NCI-H146 treated with DMSO at 0.1 percent for 48 hours (cell line): ENCODE data around the gene GAREM2.

Source experiments
- DNase-seq: peaks from one replicate; lab custom pipeline; 2025; ENCODE audit not compliant: unreplicated experiment; lab: John Stamatoyannopoulos, UW

The GAREM2 gene

GRCh38 chr2:26185954-26186770, 13.3 kb downstream of the GAREM2 start:
- DNase-seq = no peak

GRCh38 chr2:26187114-26187513, 14.2 kb downstream of the GAREM2 start:
- no peak for DNase-seq

GRCh38 chr2:26187537-26188104, 14.7 kb downstream of the GAREM2 start:
- no peak for DNase-seq

GRCh38 chr2:26189123-26189522, 16.2 kb downstream of the GAREM2 start:
- DNase-seq = no peak

GRCh38 chr2:26189751-26190150, 16.9 kb downstream of the GAREM2 start:
- no peak for DNase-seq

- DNase-seq = no peak
These were observed 17.5 kb downstream of the GAREM2 start for GRCh38 chr2:26190369-26190768.

GRCh38 chr2:26191316-26192159, 18.6 kb downstream of the GAREM2 start:
- DNase-seq = no peak

- DNase-seq = no peak
These were observed 20.8 kb downstream of the GAREM2 start for GRCh38 chr2:26193578-26194231.

GRCh38 chr2:26195040-26195984, 22.4 kb downstream of the GAREM2 start:
- DNase-seq = no peak

- no peak for DNase-seq
These were observed 24.0 kb downstream of the GAREM2 start for GRCh38 chr2:26196683-26197418.

GRCh38 chr2:26197516-26197915, 24.6 kb downstream of the GAREM2 start:
- DNase-seq = no peak

- DNase-seq = no peak
These were observed 30.1 kb downstream of the GAREM2 start for GRCh38 chr2:26202981-26203490.

GRCh38 chr2:26203906-26204305, 31.0 kb downstream of the GAREM2 start:
- no peak for DNase-seq

- no peak for DNase-seq
These were observed 39.1 kb downstream of the GAREM2 start for GRCh38 chr2:26212011-26212410.

- DNase-seq = no peak
These were observed 41.9 kb downstream of the GAREM2 start for GRCh38 chr2:26214759-26215158.

GRCh38 chr2:26215833-26216232, 42.9 kb downstream of the GAREM2 start:
- DNase-seq = no peak

GRCh38 chr2:26216587-26216986, 43.7 kb downstream of the GAREM2 start:
- no peak for DNase-seq

GRCh38 chr2:26217720-26218119, 44.8 kb downstream of the GAREM2 start:
- no peak for DNase-seq

- DNase-seq = no peak
These were observed 50.1 kb downstream of the GAREM2 start for GRCh38 chr2:26223018-26223417.
